Stimulated activated CD8-positive, alpha-beta memory T cell treated with anti-CD3 and anti-CD28 coated beads, Interleukin-2, amount 100 ng/mL, for 1 hour (primary cell): Measurements from ENCODE around the gene DNAJB1.
"Not testable (repeated sequence)": the region's sequence is repeated elsewhere in the genome, so short reads cannot be mapped to it uniquely, and the experiment has no call there.

Source experiments
- DNase-seq, 2 donors: peaks; one replicate each; pipeline ENCODE4 v3.0.0-alpha.2; 2020; ENCODE audit warnings: low read depth in 2 of 2

The DNAJB1 gene

DNA sequence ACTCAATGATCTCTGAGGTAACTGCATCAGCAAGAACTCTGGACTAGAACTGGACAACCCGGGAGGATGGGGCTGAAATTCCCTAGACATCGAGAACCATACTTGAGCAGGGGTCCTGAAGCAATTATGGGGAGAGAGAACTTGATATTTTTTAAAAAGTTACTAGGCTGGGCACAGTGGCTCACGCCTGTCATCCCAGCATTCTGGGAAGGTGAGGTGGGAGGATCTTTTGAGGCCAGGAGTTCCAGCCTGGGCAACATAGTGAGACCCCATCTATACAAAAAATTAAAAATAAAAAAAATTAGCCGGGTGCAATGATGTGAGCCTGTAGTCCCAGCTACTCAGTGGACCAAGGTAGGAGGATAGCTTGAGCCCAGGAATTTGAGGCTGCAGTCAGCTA, 2.3 kb upstream of the DNAJB1 start:
- no peak for DNase-seq

- no peak for DNase-seq
These were observed 1.7 kb upstream of the DNAJB1 start for GRCh38 chr19:14519860-14520407.

DNA sequence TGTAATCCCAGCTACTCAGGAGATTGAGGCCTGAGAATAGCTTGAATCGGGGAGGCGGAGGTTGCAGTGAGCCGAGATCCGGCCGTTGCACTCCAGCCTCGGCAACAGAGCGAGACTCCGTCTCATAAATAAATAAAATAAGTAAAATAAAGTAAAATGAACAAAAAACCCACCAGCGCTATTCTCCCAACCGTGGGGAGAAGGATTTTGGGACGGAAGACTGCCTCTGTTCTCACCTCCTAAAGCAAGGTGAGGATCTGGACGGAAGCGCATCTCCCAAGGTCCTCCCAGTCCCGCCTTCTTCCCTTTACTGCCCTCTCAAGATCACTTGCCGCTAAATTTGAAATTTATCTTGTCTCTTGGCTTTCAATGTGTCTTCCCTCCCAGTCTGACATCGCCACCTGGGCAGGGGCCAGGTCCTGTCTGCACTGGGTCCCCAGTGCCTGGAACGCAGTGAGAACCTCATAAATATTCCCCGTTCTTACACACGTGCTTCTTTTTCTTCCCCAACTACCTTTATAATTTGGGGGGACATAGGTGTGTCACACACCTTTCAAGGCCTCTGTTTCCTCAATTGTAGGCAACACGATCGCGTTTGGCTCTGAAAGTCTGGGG, 1.2 kb upstream of the DNAJB1 start:
- DNase-seq, result no peak

DNA sequence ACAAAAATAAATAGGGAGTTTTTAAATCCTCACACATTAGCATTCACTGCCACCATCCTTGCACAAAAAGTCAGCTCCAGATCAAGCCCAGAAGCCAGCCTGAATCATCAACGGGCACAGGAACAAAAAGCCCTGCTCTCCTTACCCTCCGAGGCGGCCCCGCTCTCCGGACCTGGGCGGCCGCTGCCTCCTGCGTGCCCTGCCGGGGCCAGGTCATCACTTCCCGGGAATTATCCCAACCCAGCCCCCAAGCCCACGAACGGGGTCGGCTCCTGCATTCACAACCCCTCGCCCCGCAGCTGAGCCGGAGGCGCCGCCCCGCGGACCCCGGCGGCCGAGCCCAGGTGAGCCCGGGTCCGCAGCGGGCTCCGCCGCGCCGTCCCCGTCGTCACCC, 754 bp downstream of the DNAJB1 start:
- no peak for DNase-seq

- DNase-seq, result no peak
These were observed 1.3 kb downstream of the DNAJB1 start for GRCh38 chr19:14516746-14517438.

DNA sequence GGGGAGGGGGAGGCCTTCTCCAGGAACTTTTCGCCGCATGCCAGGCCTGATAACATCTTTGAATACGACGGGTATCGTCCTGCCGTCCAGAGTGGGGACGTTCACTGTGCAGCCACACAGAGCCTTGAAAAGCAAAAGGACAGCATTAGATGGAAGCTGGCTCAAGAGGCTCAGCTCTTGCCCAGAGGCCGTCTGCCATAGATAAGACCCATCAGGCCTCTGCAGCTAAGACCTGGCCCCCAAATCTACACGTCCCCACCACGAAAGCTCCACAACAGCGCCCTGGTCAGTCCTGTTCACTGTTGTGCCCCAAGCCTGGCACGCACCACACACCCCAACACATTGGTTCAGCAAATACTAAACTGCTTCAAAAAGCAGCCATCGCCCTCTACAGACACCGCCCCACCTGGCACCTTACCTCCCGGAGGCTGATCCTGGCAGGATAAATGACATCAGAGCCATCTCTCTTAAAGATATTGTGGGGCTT, 2.1 kb downstream of the DNAJB1 start:
- no peak for DNase-seq

DNA sequence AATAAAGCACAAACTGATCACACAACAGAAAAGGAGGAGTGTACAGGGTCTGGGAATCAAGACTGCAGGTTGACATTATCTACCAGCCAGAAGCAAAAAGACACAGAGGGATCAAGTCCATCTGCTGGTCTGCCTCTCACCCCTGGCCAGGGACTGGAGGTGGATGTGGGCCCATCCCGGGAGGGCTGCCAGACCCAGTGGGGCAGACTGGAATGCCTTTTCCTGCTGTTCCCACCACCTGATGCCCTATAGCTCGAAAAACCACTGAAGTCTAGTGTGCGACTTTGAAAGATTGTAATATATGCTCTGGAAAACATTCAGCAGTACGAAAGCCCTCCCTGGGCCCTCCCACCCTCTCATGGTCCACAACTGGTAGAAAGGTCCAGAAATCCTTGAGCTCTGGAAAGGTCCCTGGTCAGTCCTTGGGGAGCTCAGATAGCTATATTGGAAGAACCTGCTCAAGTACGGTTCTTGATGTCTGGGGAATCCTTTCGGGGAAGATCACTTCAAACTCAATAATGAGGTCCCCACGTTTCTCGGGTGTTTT, 2.6 kb downstream of the DNAJB1 start:
- DNase-seq, result no peak

GRCh38 chr19:14514215-14514863, 3.9 kb downstream of the DNAJB1 start:
- no peak for DNase-seq

GRCh38 chr19:14512406-14512961, 5.7 kb downstream of the DNAJB1 start:
- no peak for DNase-seq

- DNase-seq, result no peak
These were observed 7.0 kb downstream of the DNAJB1 start for GRCh38 chr19:14511229-14511593.

- DNase-seq, result no peak
These were observed 7.6 kb downstream of the DNAJB1 start for GRCh38 chr19:14510311-14511228.

GRCh38 chr19:14507704-14508542, 10.3 kb downstream of the DNAJB1 start:
- no peak for DNase-seq

DNA sequence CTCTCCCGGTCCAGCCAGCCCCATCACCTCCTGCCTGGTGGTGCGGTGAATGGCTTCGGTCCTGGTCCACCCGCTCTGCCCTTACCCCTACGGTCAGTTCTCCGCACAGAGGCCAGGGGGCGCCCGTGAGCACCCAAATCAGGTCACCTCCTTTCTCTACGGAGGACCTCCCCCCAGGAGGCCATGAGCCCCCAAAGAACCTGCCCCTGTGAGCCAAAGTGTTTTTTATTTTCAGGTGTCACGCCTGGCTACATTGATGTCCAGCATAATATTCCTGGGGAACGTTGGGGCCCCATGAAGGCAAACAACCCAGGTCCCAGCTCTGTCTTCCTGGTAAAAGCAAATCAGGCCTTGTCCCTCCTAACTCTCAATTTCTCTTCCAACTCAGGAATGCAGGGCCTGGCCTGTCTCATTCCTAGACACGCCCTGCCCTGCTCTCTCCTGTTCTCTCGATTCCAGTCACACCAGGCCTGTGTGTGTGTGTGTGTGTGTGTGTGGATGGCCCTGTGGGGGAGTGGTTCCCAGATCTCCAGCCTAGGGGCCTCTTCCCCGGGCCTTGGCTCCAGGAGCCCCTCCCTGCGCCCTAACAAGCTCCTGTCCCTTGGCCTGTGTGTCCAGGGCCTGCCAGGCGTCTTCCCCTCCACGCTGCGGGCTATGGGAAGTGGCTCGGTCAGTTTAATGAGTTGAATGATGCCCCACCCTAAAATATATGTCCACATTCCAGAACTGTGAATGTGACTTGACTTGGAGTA, 12.5 kb downstream of the DNAJB1 start:
- peak; percentile 36 to 55 for DNase-seq

DNA sequence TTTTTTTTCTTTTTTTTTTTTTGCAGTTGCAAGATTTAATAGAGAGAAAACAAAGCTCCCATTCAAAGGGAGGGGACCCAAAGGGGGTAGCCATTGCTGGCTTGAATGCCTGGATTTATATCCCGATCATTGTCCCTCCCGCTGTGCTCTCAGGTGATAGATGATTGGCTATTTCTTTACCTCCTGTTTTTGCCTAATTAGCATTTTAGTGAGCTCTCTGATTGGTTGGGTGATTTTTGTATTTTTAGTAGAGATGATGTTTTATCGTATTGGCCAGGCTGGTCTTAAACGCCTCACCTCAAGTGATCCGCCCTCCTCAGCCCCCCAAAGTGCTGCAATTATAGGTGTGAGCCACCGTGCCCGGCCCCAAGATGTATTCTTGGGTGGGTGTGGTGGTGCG, 13.6 kb downstream of the DNAJB1 start:
- DNase-seq, result not testable (repeated sequence)

DNA sequence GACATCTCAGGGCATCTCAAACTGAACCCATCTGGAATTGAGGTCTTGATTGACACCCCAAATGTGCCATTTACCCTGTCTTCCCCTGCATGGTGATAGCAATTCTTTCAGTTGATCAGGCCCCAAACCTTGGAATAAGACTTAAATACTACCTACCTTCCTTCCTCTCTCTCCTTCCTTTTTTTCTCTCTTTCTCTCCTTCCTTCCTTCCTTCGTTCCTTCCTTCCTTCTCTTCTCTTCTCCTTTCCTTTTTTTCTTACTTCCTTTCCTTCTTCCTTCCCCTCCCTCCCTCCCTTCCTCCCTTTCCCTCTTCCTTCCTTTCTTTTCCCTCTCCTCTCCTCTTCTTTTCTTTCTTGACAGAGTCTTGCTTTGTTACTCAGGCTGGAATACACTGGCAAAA, 14.9 kb downstream of the DNAJB1 start:
- DNase-seq, result no peak

DNA sequence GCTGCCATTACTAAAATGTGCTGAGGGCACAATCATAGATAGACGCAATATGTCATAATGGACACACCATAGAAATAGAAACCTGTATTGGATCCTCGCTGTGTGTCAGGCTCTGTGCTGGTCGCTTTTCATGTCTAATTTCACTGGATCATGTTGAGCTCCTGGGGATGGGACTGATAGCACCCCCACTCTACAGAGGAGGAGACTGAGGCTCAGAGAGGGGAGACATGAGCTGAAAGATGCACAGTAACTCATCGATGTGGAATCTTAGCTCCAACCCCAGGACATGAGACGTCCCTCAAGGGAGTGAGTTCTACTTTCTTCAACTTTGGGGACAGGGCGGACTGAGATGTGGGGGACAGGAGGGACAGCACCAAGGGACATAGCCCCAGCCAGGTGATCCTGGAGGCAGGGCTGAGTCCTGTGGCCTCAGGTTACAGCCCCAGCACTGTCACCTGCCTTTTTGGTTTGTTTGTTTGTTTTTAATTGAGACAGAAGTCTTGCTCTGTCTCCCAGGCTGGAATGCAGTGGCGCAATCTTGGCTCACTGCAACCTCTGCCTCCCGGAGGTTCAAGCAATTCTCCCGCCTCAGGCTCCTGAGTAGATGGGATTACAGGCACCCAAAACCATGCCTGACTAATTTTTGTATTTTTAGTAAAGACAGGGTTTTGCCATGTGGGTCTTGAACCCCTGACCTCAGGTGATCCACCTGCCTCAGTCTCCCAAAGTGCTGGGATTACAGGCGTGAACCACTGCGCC, 15.7 kb downstream of the DNAJB1 start:
- DNase-seq, result no peak

DNA sequence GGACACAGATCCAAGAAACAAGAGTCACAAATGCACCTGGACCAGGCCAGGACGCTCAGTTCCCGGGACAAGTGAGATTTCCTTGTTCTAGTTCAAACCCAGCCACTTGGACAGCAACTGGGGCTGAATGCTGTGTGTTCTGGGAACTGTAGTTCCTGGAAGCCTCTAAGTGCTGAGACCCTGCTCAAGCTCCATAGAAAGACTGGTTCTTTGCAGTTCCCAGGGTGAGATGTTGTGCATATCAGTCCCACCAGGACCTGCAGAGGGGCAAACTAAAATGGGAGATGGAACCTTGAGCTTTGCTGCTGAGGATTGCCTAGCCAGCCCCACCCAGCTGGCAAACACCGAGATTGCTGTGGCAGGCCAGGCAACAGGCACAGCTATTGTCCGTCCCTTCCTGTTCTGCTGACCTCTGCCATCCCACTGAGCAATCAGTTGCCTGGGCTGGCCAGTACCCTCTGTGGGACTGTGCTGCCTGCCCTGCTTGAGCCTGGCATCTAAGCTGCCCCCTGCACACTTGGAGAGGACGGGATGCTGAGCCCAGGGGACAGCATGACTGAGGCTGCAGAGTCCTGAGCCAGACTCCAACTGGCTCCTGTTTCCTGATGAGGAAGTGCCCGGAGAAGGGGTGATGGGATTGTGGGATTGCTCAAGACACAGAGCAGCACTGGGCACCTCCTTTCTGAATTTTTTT, 20.8 kb downstream of the DNAJB1 start:
- DNase-seq, result no peak

- DNase-seq, result no peak
These were observed 21.4 kb downstream of the DNAJB1 start for GRCh38 chr19:14496834-14497227.
